HS-27A (cell line): ENCODE measurements around the gene IGF1R.

Experiments
- DNase-seq: peaks from one replicate; pipeline ENCODE4 v3.0.0-alpha.2; 2012; ENCODE audit warnings: low read depth, missing footprints

IGF1R gene

GRCh38 chr15:98888820-98889479, 240.6 kb downstream of the IGF1R start:
- no peak for DNase-seq

GRCh38 chr15:98889930-98890695, 241.8 kb downstream of the IGF1R start:
- peak; percentile 81 for DNase-seq

GRCh38 chr15:98891301-98891700, 243.0 kb downstream of the IGF1R start:
- DNase-seq, result no peak

- DNase-seq, result no peak
These were observed 245.1 kb downstream of the IGF1R start for GRCh38 chr15:98893401-98893800.

GRCh38 chr15:98894312-98894711, 246.0 kb downstream of the IGF1R start:
- DNase-seq, result no peak

- no peak for DNase-seq
These were observed 247.8 kb downstream of the IGF1R start for GRCh38 chr15:98896002-98896721.

GRCh38 chr15:98896802-98897732, 248.7 kb downstream of the IGF1R start:
- peak; percentile 100 for DNase-seq

GRCh38 chr15:98898122-98898521, 249.8 kb downstream of the IGF1R start:
- no peak for DNase-seq

GRCh38 chr15:98899272-98900021, 251.1 kb downstream of the IGF1R start:
- DNase-seq, result no peak

GRCh38 chr15:98900356-98900755, 252.0 kb downstream of the IGF1R start:
- DNase-seq, result peak; percentile 58

- no peak for DNase-seq
These were observed 253.2 kb downstream of the IGF1R start for GRCh38 chr15:98901434-98902072.

- DNase-seq, result no peak
These were observed 254.6 kb downstream of the IGF1R start for GRCh38 chr15:98902931-98903330.

- peak; percentile 81 for DNase-seq
These were observed 255.2 kb downstream of the IGF1R start for GRCh38 chr15:98903377-98904018.

- peak; percentile 52 for DNase-seq
These were observed 256.2 kb downstream of the IGF1R start for GRCh38 chr15:98904544-98904943.

GRCh38 chr15:98905963-98906711, 257.8 kb downstream of the IGF1R start:
- DNase-seq, result peak; percentile 74

GRCh38 chr15:98906712-98907083, 258.4 kb downstream of the IGF1R start:
- DNase-seq, result peak; percentile 52

GRCh38 chr15:98907927-98908471, 259.7 kb downstream of the IGF1R start:
- DNase-seq, result no peak

- no peak for DNase-seq
These were observed 261.9 kb downstream of the IGF1R start for GRCh38 chr15:98909968-98910885.
